ENCODE measurements around the gene CDHR3. TPM values are rescaled to one million over a fixed set of nuclear protein-coding genes. Genes with fewer than 3 reads are reported as not detected.

Gene CDHR3
- under 1 TPM; 0.66 to 0.88 TPM for polyA plus RNA-seq

DNA sequence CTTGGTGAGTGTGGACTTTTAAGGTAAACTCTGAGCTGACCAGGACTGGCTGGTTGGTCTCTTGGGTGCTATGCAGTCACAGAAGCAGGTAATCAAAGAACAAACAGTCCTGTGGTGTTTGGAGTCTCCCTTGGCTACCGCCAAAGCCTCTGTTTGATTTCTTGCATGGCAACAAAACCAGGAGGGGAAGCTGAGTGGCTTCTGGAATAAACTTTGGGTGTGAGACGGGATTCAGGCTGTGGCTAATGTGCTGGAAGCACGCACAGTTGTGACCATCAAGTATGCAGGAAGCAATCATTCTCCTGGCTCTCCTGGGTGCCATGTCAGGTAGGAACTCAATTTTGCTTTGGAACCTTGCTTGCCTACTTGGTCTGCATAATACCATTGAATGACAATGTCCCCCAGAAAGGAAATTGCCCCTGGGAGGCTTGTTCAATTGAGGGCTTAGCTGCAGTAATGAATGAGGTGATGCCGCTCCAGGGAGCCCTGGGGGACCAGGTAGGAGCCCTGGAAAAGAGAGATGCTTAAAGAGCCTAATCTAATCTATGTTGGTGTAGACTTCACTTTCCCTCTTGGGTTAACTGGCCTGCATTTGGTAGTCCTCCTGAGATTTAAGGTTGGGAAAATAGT lies at the start of gene CDHR3:
Gene CDHR3 (plus strand): TSS at position 227 of the 630 bp plus-strand sequence. CDS start 55 bp downstream, at position 282.
- Histone ChIP-seq H3K4me3 (ENCODE audit: low read depth in 1 of 2, low read length in 2 of 2) (no peak within 1 kb of the TSS), H3K4me1 (ENCODE audit: control insufficient read depth in 2 of 2, insufficient read depth in 2 of 2, low read length in 1 of 2) (no peaks in the 10 kb centered on the region), H3K27ac (ENCODE audit: low read depth in 2 of 2, low read length in 1 of 2) (peak within 1 kb of the TSS in 1 of 2 donors; percentile 30), H3K36me3 (ENCODE audit: control insufficient read depth in 2 of 2, insufficient read depth in 2 of 2, low read length in 1 of 2) (no peaks in the 10 kb centered on the region), H3K9me3 (ENCODE audit: control insufficient read depth in 2 of 2, insufficient read depth in 1 of 2, low read depth in 1 of 2, low read length in 1 of 2) (no peaks in the 10 kb centered on the region), H3K27me3 (ENCODE audit: control insufficient read depth in 1 of 2, insufficient read depth in 2 of 2, low read length in 2 of 2) (no peaks in the 10 kb centered on the region)
- WGBS, 2 donors, result 69 to 83% methylated on average over 4 of the region's 4 CpGs

DNA sequence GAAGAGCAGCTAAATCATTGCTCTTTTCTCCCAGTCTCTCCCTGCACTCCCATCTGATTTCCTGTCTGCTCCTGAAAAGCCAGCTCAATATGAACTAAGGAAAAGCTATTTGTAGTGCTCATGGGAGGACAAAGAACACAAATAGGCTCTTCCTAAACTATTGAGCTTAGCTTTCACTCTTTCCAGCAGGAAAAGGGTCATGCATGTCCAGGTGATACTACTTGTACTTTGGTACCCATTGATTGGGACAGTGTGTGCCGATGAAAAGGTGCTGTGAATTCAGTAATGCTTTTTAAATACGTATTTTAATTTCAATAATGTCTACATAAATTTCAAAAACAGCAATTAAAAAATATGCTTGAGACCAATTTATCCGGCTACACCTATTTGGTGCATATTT lies 49.1 kb upstream of the CDHR3 start:
- H3K4me3 ChIP-seq (ENCODE audit: low read depth in 1 of 2, low read length in 2 of 2), result no peak overlapping the region
- no peaks in the 10 kb centered on the region for H3K36me3 ChIP-seq (ENCODE audit: control insufficient read depth in 2 of 2, insufficient read depth in 2 of 2, low read length in 1 of 2)
- H3K9me3 ChIP-seq (ENCODE audit: control insufficient read depth in 2 of 2, insufficient read depth in 1 of 2, low read depth in 1 of 2, low read length in 1 of 2), result no peaks in the 10 kb centered on the region
- no peaks in the 10 kb centered on the region for H3K27me3 ChIP-seq (ENCODE audit: control insufficient read depth in 1 of 2, insufficient read depth in 2 of 2, low read length in 2 of 2)
- WGBS, 2 donors, result 83 to 85% methylated on average over 3 of the region's 3 CpGs
- H3K27ac ChIP-seq (ENCODE audit: low read depth in 2 of 2, low read length in 1 of 2), result no peak overlapping the region
- no peaks in the 10 kb centered on the region for H3K4me1 ChIP-seq (ENCODE audit: control insufficient read depth in 2 of 2, insufficient read depth in 2 of 2, low read length in 1 of 2)

GRCh38 chr7:105916603-105917002 lies 46.5 kb upstream of the CDHR3 start:
- H3K9me3 ChIP-seq (ENCODE audit: control insufficient read depth in 2 of 2, insufficient read depth in 1 of 2, low read depth in 1 of 2, low read length in 1 of 2), result no peaks in the 10 kb centered on the region
- no peak overlapping the region for H3K27ac ChIP-seq (ENCODE audit: low read depth in 2 of 2, low read length in 1 of 2)
- no peak overlapping the region for H3K4me3 ChIP-seq (ENCODE audit: low read depth in 1 of 2, low read length in 2 of 2)
- WGBS, 2 donors, result 83 to 94% methylated on average over 1 of the region's 1 CpG
- H3K27me3 ChIP-seq (ENCODE audit: control insufficient read depth in 1 of 2, insufficient read depth in 2 of 2, low read length in 2 of 2), result no peaks in the 10 kb centered on the region
- no peaks in the 10 kb centered on the region for H3K36me3 ChIP-seq (ENCODE audit: control insufficient read depth in 2 of 2, insufficient read depth in 2 of 2, low read length in 1 of 2)
- peaks cover 0 to 2% of the 10 kb centered on the region in 2 donors for H3K4me1 ChIP-seq (ENCODE audit: control insufficient read depth in 2 of 2, insufficient read depth in 2 of 2, low read length in 1 of 2)

GRCh38 chr7:105917659-105918058 lies 45.4 kb upstream of the CDHR3 start:
- Histone ChIP-seq H3K4me3 (ENCODE audit: low read depth in 1 of 2, low read length in 2 of 2) (no peak overlapping the region), H3K27me3 (ENCODE audit: control insufficient read depth in 1 of 2, insufficient read depth in 2 of 2, low read length in 2 of 2) (no peaks in the 10 kb centered on the region), H3K4me1 (ENCODE audit: control insufficient read depth in 2 of 2, insufficient read depth in 2 of 2, low read length in 1 of 2) (peaks cover 0 to 2% of the 10 kb centered on the region in 2 donors), H3K9me3 (ENCODE audit: control insufficient read depth in 2 of 2, insufficient read depth in 1 of 2, low read depth in 1 of 2, low read length in 1 of 2) (no peaks in the 10 kb centered on the region), H3K27ac (ENCODE audit: low read depth in 2 of 2, low read length in 1 of 2) (no peak overlapping the region), H3K36me3 (ENCODE audit: control insufficient read depth in 2 of 2, insufficient read depth in 2 of 2, low read length in 1 of 2) (no peaks in the 10 kb centered on the region)
- 95 to 100% methylated on average over 2 of the region's 2 CpGs for WGBS, 2 donors

- Histone ChIP-seq H3K27ac (ENCODE audit: low read depth in 2 of 2, low read length in 1 of 2) (no peak overlapping the region), H3K36me3 (ENCODE audit: control insufficient read depth in 2 of 2, insufficient read depth in 2 of 2, low read length in 1 of 2) (peaks cover 0 to 3% of the 10 kb centered on the region in 2 donors), H3K27me3 (ENCODE audit: control insufficient read depth in 1 of 2, insufficient read depth in 2 of 2, low read length in 2 of 2) (no peaks in the 10 kb centered on the region), H3K4me1 (ENCODE audit: control insufficient read depth in 2 of 2, insufficient read depth in 2 of 2, low read length in 1 of 2) (peaks cover 0 to 2% of the 10 kb centered on the region in 2 donors), H3K9me3 (ENCODE audit: control insufficient read depth in 2 of 2, insufficient read depth in 1 of 2, low read depth in 1 of 2, low read length in 1 of 2) (no peaks in the 10 kb centered on the region), H3K4me3 (ENCODE audit: low read depth in 1 of 2, low read length in 2 of 2) (no peak overlapping the region)
- WGBS, 2 donors, result 92 to 93% methylated on average over 4 of the region's 4 CpGs
Measured at GRCh38 chr7:105920766-105921165, 42.3 kb upstream of the CDHR3 start.

GRCh38 chr7:105924945-105925344 lies 38.1 kb upstream of the CDHR3 start:
- WGBS, 2 donors, result 78 to 85% methylated on average over 1 of the region's 1 CpG
- Histone ChIP-seq H3K27ac (ENCODE audit: low read depth in 2 of 2, low read length in 1 of 2) (no peak overlapping the region), H3K27me3 (ENCODE audit: control insufficient read depth in 1 of 2, insufficient read depth in 2 of 2, low read length in 2 of 2) (no peaks in the 10 kb centered on the region), H3K4me3 (ENCODE audit: low read depth in 1 of 2, low read length in 2 of 2) (no peak overlapping the region), H3K4me1 (ENCODE audit: control insufficient read depth in 2 of 2, insufficient read depth in 2 of 2, low read length in 1 of 2) (peaks cover 0 to 2% of the 10 kb centered on the region in 2 donors), H3K36me3 (ENCODE audit: control insufficient read depth in 2 of 2, insufficient read depth in 2 of 2, low read length in 1 of 2) (peaks cover 0 to 3% of the 10 kb centered on the region in 2 donors), H3K9me3 (ENCODE audit: control insufficient read depth in 2 of 2, insufficient read depth in 1 of 2, low read depth in 1 of 2, low read length in 1 of 2) (no peaks in the 10 kb centered on the region)

DNA sequence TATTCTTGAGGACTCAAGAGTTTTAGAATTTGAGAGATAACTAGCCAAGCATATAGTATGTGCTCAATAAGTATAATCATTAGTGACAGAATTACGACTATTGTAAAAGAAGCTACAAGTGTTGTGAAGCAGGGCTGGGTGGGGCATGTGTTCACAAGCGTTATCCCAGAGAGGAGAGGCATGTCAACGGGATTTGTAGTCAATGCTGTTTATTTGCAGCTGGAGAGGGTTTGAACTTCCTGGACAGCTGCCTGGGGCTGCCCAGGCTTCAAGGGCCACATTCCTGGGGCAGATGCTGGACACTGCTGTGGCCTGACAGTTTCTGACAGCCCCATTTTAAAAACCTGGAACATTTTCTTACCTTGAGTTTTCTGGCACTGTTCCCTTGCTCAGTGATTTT lies 36.9 kb upstream of the CDHR3 start:
- H3K36me3 ChIP-seq (ENCODE audit: control insufficient read depth in 2 of 2, insufficient read depth in 2 of 2, low read length in 1 of 2), result peaks cover 0 to 3% of the 10 kb centered on the region in 2 donors
- no peak overlapping the region for H3K4me3 ChIP-seq (ENCODE audit: low read depth in 1 of 2, low read length in 2 of 2)
- WGBS, 2 donors, result 62 to 64% methylated on average over 3 of the region's 3 CpGs
- H3K4me1 ChIP-seq (ENCODE audit: control insufficient read depth in 2 of 2, insufficient read depth in 2 of 2, low read length in 1 of 2), result no peaks in the 10 kb centered on the region
- no peak overlapping the region for H3K27ac ChIP-seq (ENCODE audit: low read depth in 2 of 2, low read length in 1 of 2)
- no peaks in the 10 kb centered on the region for H3K27me3 ChIP-seq (ENCODE audit: control insufficient read depth in 1 of 2, insufficient read depth in 2 of 2, low read length in 2 of 2)
- H3K9me3 ChIP-seq (ENCODE audit: control insufficient read depth in 2 of 2, insufficient read depth in 1 of 2, low read depth in 1 of 2, low read length in 1 of 2), result no peaks in the 10 kb centered on the region

GRCh38 chr7:105931179-105931578 lies 31.9 kb upstream of the CDHR3 start:
- Histone ChIP-seq H3K27ac (ENCODE audit: low read depth in 2 of 2, low read length in 1 of 2) (no peak overlapping the region), H3K4me1 (ENCODE audit: control insufficient read depth in 2 of 2, insufficient read depth in 2 of 2, low read length in 1 of 2) (peaks cover 0 to 4% of the 10 kb centered on the region in 2 donors), H3K27me3 (ENCODE audit: control insufficient read depth in 1 of 2, insufficient read depth in 2 of 2, low read length in 2 of 2) (no peaks in the 10 kb centered on the region), H3K4me3 (ENCODE audit: low read depth in 1 of 2, low read length in 2 of 2) (no peak overlapping the region), H3K36me3 (ENCODE audit: control insufficient read depth in 2 of 2, insufficient read depth in 2 of 2, low read length in 1 of 2) (no peaks in the 10 kb centered on the region), H3K9me3 (ENCODE audit: control insufficient read depth in 2 of 2, insufficient read depth in 1 of 2, low read depth in 1 of 2, low read length in 1 of 2) (no peaks in the 10 kb centered on the region)
- 81 to 85% methylated on average over 4 of the region's 4 CpGs for WGBS, 2 donors

- peak overlapping the region in 1 of 2 donors; percentile 59 for H3K27ac ChIP-seq (ENCODE audit: low read depth in 2 of 2, low read length in 1 of 2)
Measured at GRCh38 chr7:105932835-105933477, 30.1 kb upstream of the CDHR3 start.

More at GRCh38 chr7:105932835-105933477, 30.1 kb upstream of the CDHR3 start:
- no peaks in the 10 kb centered on the region for H3K9me3 ChIP-seq (ENCODE audit: control insufficient read depth in 2 of 2, insufficient read depth in 1 of 2, low read depth in 1 of 2, low read length in 1 of 2)
- H3K4me3 ChIP-seq (ENCODE audit: low read depth in 1 of 2, low read length in 2 of 2), result no peak overlapping the region
- WGBS, 2 donors, result 53 to 60% methylated on average over 8 of the region's 8 CpGs
- no peaks in the 10 kb centered on the region for H3K27me3 ChIP-seq (ENCODE audit: control insufficient read depth in 1 of 2, insufficient read depth in 2 of 2, low read length in 2 of 2)
- peaks cover 0 to 4% of the 10 kb centered on the region in 2 donors for H3K4me1 ChIP-seq (ENCODE audit: control insufficient read depth in 2 of 2, insufficient read depth in 2 of 2, low read length in 1 of 2)
- H3K36me3 ChIP-seq (ENCODE audit: control insufficient read depth in 2 of 2, insufficient read depth in 2 of 2, low read length in 1 of 2), result no peaks in the 10 kb centered on the region
